Upper lobe of right lung (tissue), 1 donor: ENCODE results near the gene NUP133. TPM values are rescaled to one million over a fixed set of nuclear protein-coding genes. Genes with fewer than 3 reads are reported as not detected.
"Not testable (repeated sequence)": the region's sequence is repeated elsewhere in the genome, so short reads cannot be mapped to it uniquely, and the experiment has no call there.

Experiments
- ATAC-seq: fragments of 200-7000 bp; cut with Tn5 transposase; one replicate; pipeline ENCODE4 v1.9.1; 2020; ENCODE audit warnings: mild to moderate bottlenecking, moderate library complexity
- DNase-seq: peaks from one replicate; pipeline ENCODE4 v3.0.0-alpha.2; 2020
- H3K27ac ChIP-seq: fragments of 200-600 bp; one replicate; pipeline ENCODE4 v1.8.0; 2022
- H3K27me3 ChIP-seq: fragments of 200-600 bp; one replicate; pipeline ENCODE4 v1.8.0; 2022; ENCODE audit warnings: mild to moderate bottlenecking
- H3K36me3 ChIP-seq: fragments of 200-600 bp; one replicate; pipeline ENCODE4 v1.8.0; 2022
- H3K4me1 ChIP-seq: fragments of 200-600 bp; one replicate; pipeline ENCODE4 v1.8.0; 2022
- H3K4me3 ChIP-seq: fragments of 200-600 bp; one replicate; pipeline ENCODE4 v1.8.0; 2022; ENCODE audit warnings: mild to moderate bottlenecking
- H3K9me3 ChIP-seq: fragments of 200-600 bp; one replicate; pipeline ENCODE4 v1.8.0; 2022
- intact Hi-C: fragments of 100-400 bp; cut with DNase I; formaldehyde crosslinking; loops from one replicate; pipeline ENCODE4 v1.11.0; 2022
- total RNA-seq: library from RNA; stranded (reverse); fragmentation: NEBNext Ultra II Directional; extraction: Animal tissue kit (Norgen Biotek cat#: 25700); gene quantifications from one replicate; pipeline ENCODE4 v1.2.1, GENCODE V29; 2021
- TF ChIP-seq, protein P1 (sequence below): fragments of 200-600 bp; IDR thresholded peaks from one replicate; pipeline ENCODE4 v1.8.0; 2022; ENCODE audit warnings: antibody characterized with exemption
- donor health status: DM: no; HTN: yes; CAD: no; lungs with severe emphysema.

The NUP133 gene
- total RNA-seq, 1 donor from 2014 or later = 33.8 TPM

GRCh38 chr1:229480495-229480894 lies 27.6 kb downstream of the NUP133 start:
- Histone ChIP-seq H3K36me3 (peaks cover 87% of the 10 kb centered on the region), H3K4me1 (no peaks in the 10 kb centered on the region), H3K9me3 (no peaks in the 10 kb centered on the region), H3K27ac (no peak overlapping the region), H3K4me3 (no peak overlapping the region), H3K27me3 (no peaks in the 10 kb centered on the region)
- intact Hi-C loops = no loop called here
- ATAC-seq (no peak), DNase-seq (no peak)
- TF ChIP-seq, protein P1, sequence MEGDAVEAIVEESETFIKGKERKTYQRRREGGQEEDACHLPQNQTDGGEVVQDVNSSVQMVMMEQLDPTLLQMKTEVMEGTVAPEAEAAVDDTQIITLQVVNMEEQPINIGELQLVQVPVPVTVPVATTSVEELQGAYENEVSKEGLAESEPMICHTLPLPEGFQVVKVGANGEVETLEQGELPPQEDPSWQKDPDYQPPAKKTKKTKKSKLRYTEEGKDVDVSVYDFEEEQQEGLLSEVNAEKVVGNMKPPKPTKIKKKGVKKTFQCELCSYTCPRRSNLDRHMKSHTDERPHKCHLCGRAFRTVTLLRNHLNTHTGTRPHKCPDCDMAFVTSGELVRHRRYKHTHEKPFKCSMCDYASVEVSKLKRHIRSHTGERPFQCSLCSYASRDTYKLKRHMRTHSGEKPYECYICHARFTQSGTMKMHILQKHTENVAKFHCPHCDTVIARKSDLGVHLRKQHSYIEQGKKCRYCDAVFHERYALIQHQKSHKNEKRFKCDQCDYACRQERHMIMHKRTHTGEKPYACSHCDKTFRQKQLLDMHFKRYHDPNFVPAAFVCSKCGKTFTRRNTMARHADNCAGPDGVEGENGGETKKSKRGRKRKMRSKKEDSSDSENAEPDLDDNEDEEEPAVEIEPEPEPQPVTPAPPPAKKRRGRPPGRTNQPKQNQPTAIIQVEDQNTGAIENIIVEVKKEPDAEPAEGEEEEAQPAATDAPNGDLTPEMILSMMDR = no peak

DNA sequence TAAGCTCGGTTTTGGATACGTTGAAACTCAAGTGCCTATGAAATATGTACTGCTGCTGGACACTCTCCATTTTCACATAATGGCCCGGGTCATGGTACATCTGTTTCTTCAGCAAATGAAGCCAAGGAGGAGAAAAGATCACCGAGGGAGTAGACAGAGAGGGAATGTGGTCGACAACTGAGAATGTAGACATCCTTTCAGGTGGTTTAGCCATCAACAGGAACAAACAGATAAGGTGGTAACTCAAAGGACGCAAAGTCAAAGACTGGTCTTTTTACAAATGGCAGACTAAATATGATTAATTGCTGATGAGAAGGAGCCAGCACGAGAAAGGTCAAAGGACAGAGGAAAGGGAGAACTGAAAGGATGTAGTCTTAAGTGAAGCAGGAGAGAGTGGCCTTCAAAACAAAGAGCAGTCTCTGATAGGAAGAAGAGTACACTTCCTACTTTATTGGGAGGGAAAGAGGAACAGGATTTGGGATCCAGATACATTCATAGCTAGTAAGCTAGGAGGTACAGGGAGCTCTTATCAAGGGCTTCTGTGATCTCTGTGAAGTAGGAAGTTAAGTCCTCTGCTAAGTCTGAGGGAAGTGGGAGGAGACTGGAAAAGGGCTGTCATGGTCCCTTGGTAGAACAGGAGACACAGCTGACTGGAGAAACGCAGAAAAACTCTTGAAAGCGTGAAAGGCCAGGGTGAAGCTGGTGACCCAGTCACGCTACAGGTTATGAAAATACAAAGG lies 28.3 kb downstream of the NUP133 start:
- intact Hi-C loops = loop anchor here (10.0 kb wide), 1 partner anchor 225 kb away; no protein-coding TSS in a partner anchor

DNA sequence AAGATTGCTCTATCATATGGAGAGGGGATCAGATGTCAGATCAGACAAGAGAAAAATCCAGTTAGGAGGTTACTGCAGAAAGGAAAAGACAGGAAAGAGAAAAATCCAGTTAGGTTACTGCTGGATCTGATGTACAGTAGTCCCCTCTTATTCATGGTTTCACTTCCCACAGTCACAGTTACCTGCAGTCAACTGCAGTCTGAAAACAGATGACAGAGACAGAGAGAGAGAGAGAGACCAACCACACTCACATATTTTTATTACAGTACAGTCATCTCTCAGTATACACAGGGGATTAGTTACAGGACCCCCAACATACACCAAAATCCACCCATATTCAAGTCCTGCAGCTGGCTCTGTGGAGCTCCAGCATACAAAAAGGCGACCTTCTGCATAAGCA lies 29.3 kb downstream of the NUP133 start:
- Histone ChIP-seq H3K4me1 (no peaks in the 10 kb centered on the region), H3K27ac (no peak overlapping the region), H3K4me3 (no peak overlapping the region), H3K27me3 (no peaks in the 10 kb centered on the region), H3K9me3 (no peaks in the 10 kb centered on the region), H3K36me3 (peaks cover 87% of the 10 kb centered on the region)
- DNase-seq = no peak
- TF ChIP-seq, protein P1 = no peak
- intact Hi-C loops = loop anchor here (10.0 kb wide), 1 partner anchor 224 kb away; no protein-coding TSS in a partner anchor
- ATAC-seq = no peak

More for the DNA sequence above, 28.3 kb downstream of the NUP133 start:
- DNase-seq (no peak), ATAC-seq (no peak)
- H3K4me3 ChIP-seq = no peak overlapping the region
- no peaks in the 10 kb centered on the region for H3K4me1 ChIP-seq
- no peak overlapping the region for H3K27ac ChIP-seq
- H3K27me3 ChIP-seq = no peaks in the 10 kb centered on the region
- TF ChIP-seq, protein P1 = no peak
- H3K36me3 ChIP-seq = peaks cover 87% of the 10 kb centered on the region
- no peaks in the 10 kb centered on the region for H3K9me3 ChIP-seq

DNA sequence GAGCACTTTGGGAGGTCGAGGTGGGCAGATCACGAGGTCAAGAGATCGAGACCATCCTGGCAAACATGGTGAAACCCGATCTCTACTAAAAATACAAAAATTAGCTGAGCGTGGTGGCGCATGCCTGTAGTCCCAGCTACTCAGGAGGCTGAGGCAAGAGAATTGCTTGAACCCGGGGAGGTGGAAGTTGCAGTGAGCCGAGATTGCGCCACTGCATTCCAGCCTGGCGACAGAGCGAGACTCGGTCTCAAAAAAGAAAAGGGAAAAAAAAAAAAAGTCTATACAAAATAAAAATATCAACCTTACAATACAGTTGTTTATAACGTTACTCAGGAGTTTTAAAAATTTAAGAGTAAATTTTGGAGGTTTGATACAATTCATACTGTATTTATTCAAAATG lies 32.3 kb downstream of the NUP133 start:
- ATAC-seq, H3K4me3 ChIP-seq, H3K4me1 ChIP-seq, H3K27ac ChIP-seq, DNase-seq, H3K9me3 ChIP-seq, H3K27me3 ChIP-seq: not testable (repeated sequence)
- H3K36me3 ChIP-seq = peaks cover 81% of the 10 kb centered on the region
- intact Hi-C loops = loop anchor here (10.0 kb wide), 1 partner anchor 221 kb away; no protein-coding TSS in a partner anchor

- Histone ChIP-seq H3K9me3 (no peaks in the 10 kb centered on the region), H3K27ac (no peak overlapping the region), H3K27me3 (no peaks in the 10 kb centered on the region), H3K4me1 (no peaks in the 10 kb centered on the region), H3K4me3 (no peak overlapping the region), H3K36me3 (peaks cover 84% of the 10 kb centered on the region)
- DNase-seq (no peak), ATAC-seq (no peak)
- TF ChIP-seq, protein P1 = no peak
- intact Hi-C loops = loop anchor here (10.0 kb wide), 1 partner anchor 220 kb away; no protein-coding TSS in a partner anchor
Observed at GRCh38 chr1:229474509-229474908, 33.6 kb downstream of the NUP133 start.

GRCh38 chr1:229471175-229471574 lies 37.0 kb downstream of the NUP133 start:
- Histone ChIP-seq H3K9me3 (no peaks in the 10 kb centered on the region), H3K27ac (no peak overlapping the region), H3K36me3 (peaks cover 87% of the 10 kb centered on the region), H3K4me1 (no peaks in the 10 kb centered on the region), H3K4me3 (no peak overlapping the region), H3K27me3 (no peaks in the 10 kb centered on the region)
- TF ChIP-seq, protein P1 = no peak
- intact Hi-C loops = loop anchor here (10.0 kb wide), 1 partner anchor 216 kb away; no protein-coding TSS in a partner anchor
- no peak for ATAC-seq
- no peak for DNase-seq
